Ovary (tissue), 3 donors: Measurements from ENCODE around the gene CLDN11.

Experiments used
- CTCF ChIP-seq, 3 donors: fragments of 450-650 bp in 2 of 3; fragments of 200-600 bp in 1 of 3; IDR thresholded peaks; one replicate each; pipeline versions ENCODE4 v1.5.1 to v1.8.0; 2016 to 2022; ENCODE audit warnings: antibody characterized with exemption in 3 of 3, mild to moderate bottlenecking in 1 of 3
- EP300 ChIP-seq: sonication (generic); formaldehyde crosslinking; IDR thresholded peaks from one replicate; pipeline ENCODE4 v1.6.1; 2017; ENCODE audit warnings: antibody characterized with exemption
- POLR2A ChIP-seq: fragments of 450-650 bp; IDR thresholded peaks from one replicate; pipeline ENCODE4 v1.6.1; 2017; ENCODE audit warnings: antibody characterized with exemption, mild to moderate bottlenecking, moderate library complexity
- donor health status: DM: no; HTN: no; CAD: no.

DNA sequence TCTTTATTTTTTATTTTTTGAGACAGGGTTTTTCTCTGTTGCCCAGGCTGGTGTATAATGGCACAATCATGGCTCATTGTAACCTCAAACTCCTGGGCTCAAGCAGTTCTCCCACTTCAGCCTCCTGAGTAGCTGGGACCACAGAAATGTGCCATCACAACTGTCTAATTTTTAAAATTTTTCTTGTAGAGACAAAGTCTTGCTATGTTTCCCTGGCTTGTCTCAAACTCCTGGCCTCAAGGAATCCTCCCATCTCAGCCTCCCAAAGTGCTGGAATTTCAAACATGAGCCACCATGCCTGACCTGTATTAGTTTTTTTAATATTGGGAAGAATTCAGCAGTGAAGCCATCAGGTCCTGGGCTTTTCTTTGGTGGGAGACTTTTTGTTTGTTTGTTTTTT lies 13.6 kb upstream of the CLDN11 start:
- TF ChIP-seq EP300 (no peak), POLR2A (no peak), CTCF (IDR thresholded peaks at IDR 0.05) (no peak)
